Bronchus fibroblast of lung (primary cell): ENCODE data around the gene WTAP. TPM values are rescaled to one million over a fixed set of nuclear protein-coding genes. Genes with fewer than 3 reads are reported as not detected.

Experiments used
- total RNA-seq: library from RNA; depleted of rRNA; stranded (reverse); fragments of >200 nt; gene quantifications from 2 replicates; pipeline ENCODE4 v1.2.3, GENCODE V29; 2015

The WTAP gene
- total RNA-seq, result 58.7 and 60.4 TPM in 2 replicates

GRCh38 chr6:159726918-159727716 is at the start of gene WTAP:
Gene WTAP (plus strand): TSS chr6:159727506. CDS start chr6:159736266, 8,760 bp downstream.

DNA sequence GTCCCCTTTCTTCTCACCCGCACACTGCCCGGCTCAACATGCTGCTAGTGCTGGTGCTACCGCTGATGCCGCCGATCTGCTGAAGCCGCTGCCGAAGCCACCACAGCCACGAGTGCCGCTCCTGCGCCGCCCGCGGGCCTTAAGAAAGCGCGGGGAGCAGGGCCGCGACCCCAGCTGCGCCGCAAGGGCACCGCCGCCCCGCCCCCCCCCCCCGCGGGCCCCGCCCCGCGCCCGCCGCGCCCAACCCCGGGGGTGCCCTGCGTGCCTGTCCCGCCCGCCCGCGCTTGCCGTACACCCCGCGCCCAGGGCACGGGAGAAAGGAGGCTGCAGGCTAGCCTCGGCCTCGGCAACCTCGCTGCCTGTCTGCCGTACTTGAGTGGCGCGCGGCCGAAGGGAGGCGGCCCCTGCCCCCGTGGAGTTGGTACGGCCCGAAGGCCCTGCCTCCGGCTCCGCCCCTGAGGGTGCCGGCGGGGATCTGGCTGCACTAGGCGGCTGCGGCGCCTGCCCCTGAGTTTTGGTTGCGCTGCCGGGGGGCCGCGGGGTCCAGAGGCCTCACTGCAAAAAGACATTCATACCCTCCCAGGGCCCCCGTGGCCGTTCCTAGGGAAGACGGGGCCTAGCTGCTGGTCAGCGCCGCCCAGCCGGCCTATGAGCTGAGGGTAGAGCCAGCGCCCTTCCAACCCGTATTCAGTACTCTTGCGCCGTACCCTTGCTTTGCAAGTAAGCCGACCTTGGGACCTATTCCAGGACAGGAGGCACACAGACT is 34.0 kb upstream of the WTAP start, which contains the start of gene SOD2:
TSS of gene SOD2 (minus strand) at position 114 of the 766 bp plus-strand sequence. CDS start at position 40, 74 bp downstream.

DNA sequence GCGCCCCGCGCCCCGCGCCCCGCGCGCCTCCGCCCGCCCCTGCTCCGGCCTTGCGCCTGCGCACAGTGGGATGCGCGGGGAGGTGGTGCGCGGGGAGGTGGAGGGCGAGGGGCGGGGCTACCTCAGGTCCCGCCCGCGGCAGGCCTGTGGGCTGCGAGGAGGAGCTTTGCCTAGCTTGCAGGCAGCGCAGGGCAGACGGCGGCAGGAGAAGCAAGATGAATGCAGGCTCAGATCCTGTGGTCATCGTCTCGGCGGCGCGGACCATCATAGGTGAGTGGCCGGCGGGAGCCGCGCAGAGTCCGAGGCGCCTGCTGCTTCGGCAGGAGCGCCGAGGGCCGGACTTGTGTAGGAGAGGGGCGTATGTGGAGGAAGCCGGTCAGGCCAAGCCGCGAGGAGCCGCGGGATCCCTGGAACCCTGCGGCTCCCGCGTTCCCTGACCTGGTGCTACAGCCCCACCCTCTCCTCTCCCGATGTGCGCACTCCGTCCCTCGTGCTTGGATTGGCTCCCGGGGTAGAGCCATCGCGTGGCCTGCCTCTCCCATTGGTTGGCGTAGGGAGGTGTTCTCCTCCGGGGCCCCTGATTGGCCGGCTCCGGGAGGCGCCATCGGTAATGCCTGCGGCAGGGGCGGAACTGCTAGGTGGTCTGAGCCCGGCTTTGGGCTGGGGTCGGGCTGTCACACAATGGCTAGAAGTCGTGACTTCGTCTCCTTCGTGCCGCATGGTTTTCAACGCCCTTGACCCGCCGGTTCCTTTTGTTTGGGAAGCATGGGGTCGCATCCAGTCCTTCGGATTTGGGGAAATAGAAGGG is 34.8 kb downstream of the WTAP start, which contains the start of gene ACAT2:
TSS of gene ACAT2 (plus strand) at position 173 of the 808 bp plus-strand sequence. CDS start at position 216, 43 bp downstream.

GRCh38 chr6:159789377-159790148 is 62.3 kb downstream of the WTAP start, which contains the start of gene TCP1:
Gene TCP1 (minus strand): TSS chr6:159789602. CDS start chr6:159789468, 134 bp downstream.

GRCh38 chr6:159790149-159790955 is 63.0 kb downstream of the WTAP start, which contains the start of gene MRPL18:
Gene MRPL18 (plus strand): TSS chr6:159790467. CDS start chr6:159790588, 121 bp downstream.

DNA sequence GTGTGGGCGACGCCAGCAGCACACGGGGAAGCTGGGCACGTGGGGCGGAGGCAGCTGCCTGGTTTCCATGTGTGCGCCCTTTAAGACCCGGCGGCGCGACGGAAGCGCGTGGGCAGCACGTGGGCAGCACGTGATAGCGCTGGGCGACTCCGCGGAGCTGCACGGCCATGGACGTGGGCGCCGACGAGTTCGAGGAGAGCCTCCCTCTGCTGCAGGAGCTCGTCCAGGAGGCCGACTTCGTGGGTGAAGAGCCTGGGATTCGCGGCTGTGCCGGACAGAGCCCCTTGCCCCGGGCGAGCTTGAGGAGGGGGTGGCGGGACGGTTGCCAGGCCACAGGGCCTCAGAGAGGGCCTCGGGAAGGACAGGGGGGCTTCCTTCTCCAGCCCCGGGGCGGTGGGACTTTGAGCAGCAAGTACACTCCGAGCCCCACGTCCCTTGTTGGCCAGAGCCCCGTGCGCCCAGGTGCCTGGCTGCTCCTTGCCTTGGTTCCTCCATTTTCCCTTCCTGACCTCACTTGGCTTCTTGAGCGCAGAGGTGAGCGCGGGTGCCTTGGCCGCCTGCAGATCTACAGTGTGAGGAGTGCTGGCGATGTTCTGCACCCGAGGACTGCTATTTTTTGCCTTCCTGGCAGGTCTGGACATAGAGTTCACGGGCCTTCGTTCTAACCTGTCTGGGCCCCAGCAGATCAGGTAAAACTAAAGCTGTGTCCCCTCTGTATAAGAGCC is 73.0 kb downstream of the WTAP start, which contains the start of gene PNLDC1:
TSS of gene PNLDC1 (plus strand) at position 136 of the 725 bp plus-strand sequence. CDS start at position 168, 32 bp downstream.

Other genes starting within 250 kb of the WTAP start
- 112 and 121 TPM in 2 replicates for gene SOD2, start 34.3 kb upstream of the WTAP start, total RNA-seq
- 154 and 160 TPM in 2 replicates for gene ACAT2, start 34.5 kb downstream of the WTAP start, total RNA-seq
- gene TCP1, start 62.1 kb downstream of the WTAP start, total RNA-seq, result 221 and 230 TPM in 2 replicates
- gene MRPL18, start 63.0 kb downstream of the WTAP start, total RNA-seq, result 91.5 and 102 TPM in 2 replicates
- gene PNLDC1, start 72.8 kb downstream of the WTAP start, total RNA-seq, result not detected in 2 replicates
- gene MAS1, start 163.5 kb downstream of the WTAP start, total RNA-seq, result not detected in 2 replicates
- 33.6 and 40.9 TPM in 2 replicates for gene IGF2R, start 241.6 kb downstream of the WTAP start, total RNA-seq